ENCODE data around the gene CXCR4.

DNA sequence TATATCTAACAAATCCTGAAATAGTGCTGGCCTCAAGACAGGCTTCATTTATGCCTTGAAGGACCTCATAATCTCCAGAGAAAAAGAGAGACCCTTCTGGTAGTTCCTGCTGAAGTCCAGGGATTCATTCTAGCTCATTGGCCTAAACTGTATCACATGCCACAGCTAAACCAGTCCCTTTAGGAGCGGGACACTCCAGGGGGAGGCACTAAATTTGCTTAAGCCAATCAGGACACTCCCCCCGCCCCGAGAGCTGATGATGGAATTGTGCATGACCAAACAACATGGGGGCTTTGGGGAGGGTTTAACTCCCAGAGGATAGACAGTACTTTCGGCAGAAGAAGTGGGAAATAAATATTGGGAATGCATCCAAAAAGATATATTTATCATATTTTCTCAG lies 36.4 kb upstream of the CXCR4 start:
- TF ChIP-seq, protein P1, sequence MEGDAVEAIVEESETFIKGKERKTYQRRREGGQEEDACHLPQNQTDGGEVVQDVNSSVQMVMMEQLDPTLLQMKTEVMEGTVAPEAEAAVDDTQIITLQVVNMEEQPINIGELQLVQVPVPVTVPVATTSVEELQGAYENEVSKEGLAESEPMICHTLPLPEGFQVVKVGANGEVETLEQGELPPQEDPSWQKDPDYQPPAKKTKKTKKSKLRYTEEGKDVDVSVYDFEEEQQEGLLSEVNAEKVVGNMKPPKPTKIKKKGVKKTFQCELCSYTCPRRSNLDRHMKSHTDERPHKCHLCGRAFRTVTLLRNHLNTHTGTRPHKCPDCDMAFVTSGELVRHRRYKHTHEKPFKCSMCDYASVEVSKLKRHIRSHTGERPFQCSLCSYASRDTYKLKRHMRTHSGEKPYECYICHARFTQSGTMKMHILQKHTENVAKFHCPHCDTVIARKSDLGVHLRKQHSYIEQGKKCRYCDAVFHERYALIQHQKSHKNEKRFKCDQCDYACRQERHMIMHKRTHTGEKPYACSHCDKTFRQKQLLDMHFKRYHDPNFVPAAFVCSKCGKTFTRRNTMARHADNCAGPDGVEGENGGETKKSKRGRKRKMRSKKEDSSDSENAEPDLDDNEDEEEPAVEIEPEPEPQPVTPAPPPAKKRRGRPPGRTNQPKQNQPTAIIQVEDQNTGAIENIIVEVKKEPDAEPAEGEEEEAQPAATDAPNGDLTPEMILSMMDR (conservative IDR thresholded peaks at IDR 0.05; ENCODE audit: low read length) = no peak
- no peak for TF ChIP-seq EZH2phosphoT487 (IDR thresholded peaks at IDR 0.05; ENCODE audit: borderline replicate concordance)

All from Loucy (cell line).